GM18858 (cell line): Measurements from ENCODE around the gene C19orf47.

Experiments
- ATAC-seq: cut with Tn5 transposase; IDR thresholded peaks from one replicate; pipeline ENCODE4 v1.9.1; 2021; ENCODE audit not compliant: unreplicated experiment

The C19orf47 gene

GRCh38 chr19:40348125-40348913 is at the start of gene C19orf47, which contains the start of gene PLD3:
C19orf47 (minus strand) TSS chr19:40348397; CDS start chr19:40341857, 6,540 bp downstream.
PLD3 (plus strand) TSS chr19:40348695; CDS start chr19:40366484, 17,789 bp downstream.
- ATAC-seq, result peak; percentile 84

- no peak for ATAC-seq
These were observed 49.3 kb upstream of the C19orf47 start for GRCh38 chr19:40397568-40397906.

GRCh38 chr19:40396886-40397567 is 48.8 kb upstream of the C19orf47 start:
- no peak for ATAC-seq

GRCh38 chr19:40395956-40396355 is 47.8 kb upstream of the C19orf47 start:
- ATAC-seq, result no peak

GRCh38 chr19:40394816-40395210 is 46.6 kb upstream of the C19orf47 start:
- no peak for ATAC-seq

GRCh38 chr19:40393894-40394815 is 46.0 kb upstream of the C19orf47 start:
- ATAC-seq, result no peak

GRCh38 chr19:40392894-40393517 is 44.8 kb upstream of the C19orf47 start:
- ATAC-seq, result no peak

GRCh38 chr19:40392123-40392522 is 43.9 kb upstream of the C19orf47 start:
- no peak for ATAC-seq

- ATAC-seq, result no peak
These were observed 42.0 kb upstream of the C19orf47 start, which contains the start of gene HIPK4 for GRCh38 chr19:40390084-40390742. HIPK4 (minus strand) TSS chr19:40390181; CDS start chr19:40389902, 279 bp downstream.

GRCh38 chr19:40389404-40390083 is 41.3 kb upstream of the C19orf47 start:
- no peak for ATAC-seq

- no peak for ATAC-seq
These were observed 40.3 kb upstream of the C19orf47 start for GRCh38 chr19:40388481-40388880.

- ATAC-seq, result no peak
These were observed 39.0 kb upstream of the C19orf47 start for GRCh38 chr19:40387155-40387554.

GRCh38 chr19:40383668-40384248 is 35.6 kb upstream of the C19orf47 start:
- no peak for ATAC-seq

- ATAC-seq, result no peak
These were observed 33.1 kb upstream of the C19orf47 start for GRCh38 chr19:40381321-40381720.

GRCh38 chr19:40380199-40381037 is 32.2 kb upstream of the C19orf47 start:
- no peak for ATAC-seq

- ATAC-seq, result no peak
These were observed 31.4 kb upstream of the C19orf47 start for GRCh38 chr19:40379446-40380198.

- ATAC-seq, result no peak
These were observed 30.3 kb upstream of the C19orf47 start for GRCh38 chr19:40378509-40378908.
